Peyer's patch (tissue), 4 donors: ENCODE results near the gene KYAT1. TPM values are rescaled to one million over a fixed set of nuclear protein-coding genes. Genes with fewer than 3 reads are reported as not detected.

Experiments used
- DNase-seq, 3 donors: peaks; one replicate each; pipeline ENCODE4 v3.0.0-alpha.2; 2017 to 2019
- H3K27ac ChIP-seq, 4 donors: fragments of 200-600 bp; sonication (generic); one replicate each; pipeline ENCODE4 v1.5.1; 2016 to 2019
- H3K27me3 ChIP-seq, 2 donors: fragments of 200-600 bp; sonication (generic); one replicate each; pipeline ENCODE4 v1.5.1; 2019
- H3K36me3 ChIP-seq, 3 donors: fragments of 200-600 bp; sonication (generic); one replicate each; pipeline ENCODE4 v1.5.1; 2016 to 2019
- H3K4me1 ChIP-seq, 4 donors: fragments of 200-600 bp; sonication (generic); one replicate each; pipeline ENCODE4 v1.5.1; 2016 to 2019
- H3K4me3 ChIP-seq, 4 donors: fragments of 200-600 bp; sonication (generic); 1 replicate in 3 of 4; 2 replicates in 1 of 4; pipeline ENCODE4 v1.5.1; 2016 to 2019; ENCODE audit warnings: mild to moderate bottlenecking in 1 of 4
- H3K9me3 ChIP-seq, 4 donors: fragments of 200-600 bp; sonication (generic); one replicate each; pipeline ENCODE4 v1.5.1; 2016 to 2019; ENCODE audit warnings: mild to moderate bottlenecking in 1 of 4
- CTCF ChIP-seq, 6 experiments: fragments of 450-650 bp in 4 of 6; fragments of 200-600 bp in 2 of 6; sonication (generic) in 1 of 6; IDR thresholded peaks; one replicate each; pipeline ENCODE4 v1.5.1; 2017 to 2019; ENCODE audit warnings: antibody characterized with exemption in 6 of 6, mild to moderate bottlenecking in 3 of 6, moderate library complexity in 1 of 6
- POLR2A ChIP-seq, 2 donors: fragments of 450-650 bp; IDR thresholded peaks; one replicate each; pipeline ENCODE4 v1.5.1; 2017; ENCODE audit warnings: antibody characterized with exemption in 2 of 2, mild to moderate bottlenecking in 2 of 2, moderate library complexity in 2 of 2
- total RNA-seq, 4 donors: library from RNA; depleted of rRNA; stranded (reverse); fragments of >200 nt; gene quantifications; one replicate each; pipeline ENCODE4 v1.1.0, GENCODE V29; 2016

Gene KYAT1
- total RNA-seq, 4 donors from 2014 or later = 4.6 to 14.9 (median 8.7) TPM

GRCh38 chr9:128906741-128907140 lies 25.0 kb upstream of the KYAT1 start:
- no peak overlapping the region for H3K4me3 ChIP-seq
- TF ChIP-seq POLR2A (IDR thresholded peaks at IDR 0.05) (no peak), CTCF (IDR thresholded peaks at IDR 0.05) (no peak)
- DNase-seq = no peak
- no peak overlapping the region for H3K27ac ChIP-seq
- peaks cover 0 to 39% (median 0%) of the 10 kb centered on the region in 3 donors for H3K36me3 ChIP-seq
- H3K27me3 ChIP-seq = no peaks in the 10 kb centered on the region
- H3K4me1 ChIP-seq = peaks cover 4 to 23% (median 12%) of the 10 kb centered on the region in 4 donors
- H3K9me3 ChIP-seq = no peaks in the 10 kb centered on the region

GRCh38 chr9:128905964-128906363 lies 24.2 kb upstream of the KYAT1 start:
- Histone ChIP-seq H3K9me3 (no peaks in the 10 kb centered on the region), H3K4me1 (peaks cover 4 to 19% (median 14%) of the 10 kb centered on the region in 4 donors), H3K27me3 (no peaks in the 10 kb centered on the region), H3K27ac (no peak overlapping the region), H3K4me3 (no peak overlapping the region), H3K36me3 (peaks cover 0 to 39% (median 0%) of the 10 kb centered on the region in 3 donors)
- DNase-seq = no peak
- TF ChIP-seq POLR2A (IDR thresholded peaks at IDR 0.05) = no peak
- TF ChIP-seq CTCF (IDR thresholded peaks at IDR 0.05) = no peak

GRCh38 chr9:128903871-128904620 lies 22.3 kb upstream of the KYAT1 start:
- Histone ChIP-seq H3K27me3 (no peaks in the 10 kb centered on the region), H3K27ac (peak overlapping the region in 2 of 4 donors; percentile 81 to 89), H3K9me3 (no peaks in the 10 kb centered on the region), H3K4me3 (no peak overlapping the region), H3K36me3 (peaks cover 0 to 26% (median 0%) of the 10 kb centered on the region in 3 donors), H3K4me1 (peaks cover 4 to 29% (median 15%) of the 10 kb centered on the region in 4 donors)
- TF ChIP-seq CTCF (IDR thresholded peaks at IDR 0.05) = no peak
- no peak for TF ChIP-seq POLR2A (IDR thresholded peaks at IDR 0.05)
- no peak for DNase-seq

- Histone ChIP-seq H3K9me3 (no peaks in the 10 kb centered on the region), H3K36me3 (peaks cover 0 to 18% (median 0%) of the 10 kb centered on the region in 3 donors), H3K4me3 (no peak overlapping the region), H3K27me3 (no peaks in the 10 kb centered on the region), H3K27ac (peak overlapping the region; percentile 79 to 89 (median 84)), H3K4me1 (peaks cover 4 to 29% (median 15%) of the 10 kb centered on the region in 4 donors)
- no peak for TF ChIP-seq POLR2A (IDR thresholded peaks at IDR 0.05)
- no peak for DNase-seq
Observed at GRCh38 chr9:128903079-128903461, 21.3 kb upstream of the KYAT1 start.

- Histone ChIP-seq H3K4me3 (peak overlapping the region in 1 of 4 donors; percentile 13), H3K27ac (peak overlapping the region; percentile 79 to 89 (median 84)), H3K27me3 (no peaks in the 10 kb centered on the region), H3K9me3 (no peaks in the 10 kb centered on the region), H3K4me1 (peaks cover 4 to 29% (median 15%) of the 10 kb centered on the region in 4 donors), H3K36me3 (peaks cover 0 to 13% (median 0%) of the 10 kb centered on the region in 3 donors)
- TF ChIP-seq CTCF (IDR thresholded peaks at IDR 0.05) = no peak
- peak; percentile 31 to 52 for TF ChIP-seq POLR2A (IDR thresholded peaks at IDR 0.05)
- peak; percentile 80 to 96 (median 95) for DNase-seq
Observed at GRCh38 chr9:128902351-128903078, 20.8 kb upstream of the KYAT1 start.

GRCh38 chr9:128901822-128902221 lies 20.1 kb upstream of the KYAT1 start:
- Histone ChIP-seq H3K4me1 (peaks cover 4 to 29% (median 15%) of the 10 kb centered on the region in 4 donors), H3K36me3 (peaks cover 0 to 11% (median 0%) of the 10 kb centered on the region in 3 donors), H3K27me3 (no peaks in the 10 kb centered on the region), H3K4me3 (no peak overlapping the region), H3K9me3 (no peaks in the 10 kb centered on the region), H3K27ac (peak overlapping the region; percentile 79 to 89 (median 84))
- DNase-seq = no peak
- no peak for TF ChIP-seq CTCF (IDR thresholded peaks at IDR 0.05)
- no peak for TF ChIP-seq POLR2A (IDR thresholded peaks at IDR 0.05)
